ENCODE results near the gene TBKBP1.

DNA sequence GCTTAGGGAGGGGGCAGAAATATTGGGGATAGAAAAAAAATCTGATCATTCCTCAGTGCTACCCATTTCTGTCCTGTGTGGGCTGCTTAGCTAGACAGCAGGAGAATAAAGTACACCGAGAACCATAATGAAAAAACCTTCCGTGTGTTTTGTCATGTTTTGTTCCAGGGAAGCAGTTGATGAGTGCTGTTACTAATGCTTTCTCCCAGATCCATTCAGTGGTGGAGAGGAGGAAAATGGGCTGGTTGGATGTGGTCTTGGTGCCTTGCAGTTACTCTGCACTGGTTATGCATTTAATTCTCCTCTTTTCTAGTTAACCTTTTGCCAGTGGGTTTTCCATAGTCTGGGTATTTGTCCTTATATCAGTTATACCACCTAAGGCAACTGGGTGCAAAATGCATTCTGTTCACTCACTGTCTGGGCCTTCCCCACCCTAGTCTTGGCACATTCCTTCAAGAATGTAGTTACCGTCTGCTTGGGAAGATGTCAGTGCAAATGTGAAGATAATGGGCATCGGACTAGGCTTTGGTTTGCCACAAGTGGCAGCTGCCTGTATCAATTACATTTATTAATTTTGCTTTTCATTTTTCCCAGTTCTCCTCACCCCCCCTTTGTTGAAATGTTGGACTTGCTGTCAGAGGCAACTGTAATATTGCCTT, 9.3 kb upstream of the TBKBP1 start:
- no peak for TF ChIP-seq EZH2 (IDR thresholded peaks at IDR 0.05; ENCODE audit: low read length, missing control alignments)
- TF ChIP-seq, protein P1, sequence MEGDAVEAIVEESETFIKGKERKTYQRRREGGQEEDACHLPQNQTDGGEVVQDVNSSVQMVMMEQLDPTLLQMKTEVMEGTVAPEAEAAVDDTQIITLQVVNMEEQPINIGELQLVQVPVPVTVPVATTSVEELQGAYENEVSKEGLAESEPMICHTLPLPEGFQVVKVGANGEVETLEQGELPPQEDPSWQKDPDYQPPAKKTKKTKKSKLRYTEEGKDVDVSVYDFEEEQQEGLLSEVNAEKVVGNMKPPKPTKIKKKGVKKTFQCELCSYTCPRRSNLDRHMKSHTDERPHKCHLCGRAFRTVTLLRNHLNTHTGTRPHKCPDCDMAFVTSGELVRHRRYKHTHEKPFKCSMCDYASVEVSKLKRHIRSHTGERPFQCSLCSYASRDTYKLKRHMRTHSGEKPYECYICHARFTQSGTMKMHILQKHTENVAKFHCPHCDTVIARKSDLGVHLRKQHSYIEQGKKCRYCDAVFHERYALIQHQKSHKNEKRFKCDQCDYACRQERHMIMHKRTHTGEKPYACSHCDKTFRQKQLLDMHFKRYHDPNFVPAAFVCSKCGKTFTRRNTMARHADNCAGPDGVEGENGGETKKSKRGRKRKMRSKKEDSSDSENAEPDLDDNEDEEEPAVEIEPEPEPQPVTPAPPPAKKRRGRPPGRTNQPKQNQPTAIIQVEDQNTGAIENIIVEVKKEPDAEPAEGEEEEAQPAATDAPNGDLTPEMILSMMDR (conservative IDR thresholded peaks at IDR 0.05 in 1 of 2, IDR thresholded peaks at IDR 0.05 in 1 of 2; ENCODE audit: low read depth in 1 of 2, low read length in 2 of 2), result no peak

All from fibroblast of lung (primary cell).